HG03565 (cell line): Measurements from ENCODE around the gene CES4A.
"Not testable (repeated sequence)": the region's sequence is repeated elsewhere in the genome, so short reads cannot be mapped to it uniquely, and the experiment has no call there.

Experiments used
- ATAC-seq: cut with Tn5 transposase; IDR thresholded peaks from one replicate; pipeline ENCODE4 v1.9.1; 2021; ENCODE audit warnings: mild to moderate bottlenecking, moderate library complexity; ENCODE audit not compliant: unreplicated experiment

The CES4A gene

GRCh38 chr16:66983033-66983432, 5.4 kb upstream of the CES4A start:
- no peak for ATAC-seq

- no peak for ATAC-seq
Measured at GRCh38 chr16:66984892-66985311, 3.5 kb upstream of the CES4A start.

DNA sequence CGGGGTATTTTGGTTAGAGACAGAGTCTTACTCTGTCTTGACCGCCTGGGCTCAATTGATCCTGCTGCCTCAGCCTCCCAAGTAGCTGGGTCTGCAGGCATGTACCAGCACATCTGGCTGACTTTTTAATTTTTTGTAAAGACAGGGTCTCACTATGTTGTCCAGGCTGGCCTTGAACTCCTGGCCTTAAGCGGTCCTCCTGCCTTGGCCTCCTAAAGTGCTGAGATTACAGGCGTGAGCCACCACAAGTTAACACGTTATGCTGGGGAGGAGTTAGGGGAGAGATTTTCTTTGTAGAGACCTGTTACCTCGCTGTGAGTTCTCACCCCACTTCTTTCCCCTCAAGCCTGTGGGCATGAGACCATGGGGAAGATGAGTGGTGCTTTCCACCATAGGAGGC, 1.8 kb upstream of the CES4A start:
- ATAC-seq: no peak

DNA sequence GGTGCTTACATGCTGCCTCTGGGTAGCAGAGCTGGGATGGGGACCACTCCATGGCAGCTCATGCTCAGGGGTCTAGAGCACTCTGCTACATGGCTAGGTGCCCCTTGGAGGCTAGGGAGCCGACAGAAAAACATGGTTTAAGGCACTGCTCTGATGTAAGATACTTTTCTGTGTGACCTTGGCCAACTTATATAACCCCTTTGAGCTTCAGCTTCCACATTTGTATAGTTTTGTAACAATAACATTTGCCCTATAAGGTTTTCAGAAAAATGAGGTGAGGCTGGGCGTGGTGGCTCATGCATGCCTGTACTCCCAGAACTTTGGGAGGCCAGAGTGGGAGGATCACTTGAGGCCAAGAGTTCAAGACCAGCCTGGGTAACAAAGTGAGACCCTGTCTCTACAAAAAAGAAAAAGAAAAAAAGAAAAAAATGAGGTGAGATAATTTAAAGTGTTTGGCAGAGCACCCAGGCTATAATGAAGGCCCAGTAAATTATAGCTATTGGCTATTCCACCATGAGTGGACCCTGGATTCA, 3.2 kb downstream of the CES4A start:
- no peak for ATAC-seq

DNA sequence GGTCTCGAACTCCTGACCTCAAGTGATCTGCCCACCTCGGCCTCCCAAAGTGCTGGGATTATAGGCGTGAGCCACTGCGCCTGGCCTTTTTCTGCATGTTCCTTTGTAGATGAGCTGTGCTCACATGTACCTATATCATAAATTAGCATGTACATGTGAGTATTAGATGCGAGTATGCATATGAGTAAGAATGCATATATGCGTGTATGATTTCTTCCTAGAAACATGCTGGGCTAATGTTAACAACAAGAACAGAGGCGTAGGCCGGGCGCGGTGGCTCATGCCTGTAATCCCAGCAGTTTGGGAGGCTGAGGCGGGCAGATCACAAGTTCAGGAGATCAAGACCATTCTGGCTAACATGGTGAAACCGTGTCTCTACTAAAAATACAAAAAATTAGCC, 5.2 kb downstream of the CES4A start:
- ATAC-seq: not testable (repeated sequence)

GRCh38 chr16:66996324-66996982, 8.1 kb downstream of the CES4A start:
- no peak for ATAC-seq

- no peak for ATAC-seq
Measured at GRCh38 chr16:66996983-66997358, 8.6 kb downstream of the CES4A start.

- ATAC-seq: no peak
Measured at GRCh38 chr16:67000384-67001351, 12.3 kb downstream of the CES4A start.

DNA sequence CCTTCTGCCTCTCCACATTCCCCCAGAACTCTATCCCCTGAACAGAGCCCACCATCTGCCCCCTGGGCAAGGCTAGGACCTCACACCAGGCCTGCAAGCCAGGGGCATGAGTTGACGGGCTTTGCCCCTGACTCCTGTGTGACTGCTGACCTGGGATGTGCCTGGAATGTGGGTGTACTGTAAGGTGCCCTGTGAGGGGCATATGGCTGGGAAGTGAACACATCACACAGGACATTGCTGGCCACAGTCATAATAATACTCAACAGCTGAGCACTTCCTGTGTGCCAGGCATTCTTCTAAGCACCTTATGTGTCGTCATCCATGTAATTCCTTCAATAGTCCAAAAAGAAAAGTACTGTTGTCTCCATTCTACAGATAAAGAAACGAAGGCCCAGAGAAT, 13.3 kb downstream of the CES4A start:
- ATAC-seq: no peak

GRCh38 chr16:67006930-67007658, 18.7 kb downstream of the CES4A start:
- no peak for ATAC-seq

GRCh38 chr16:67009158-67009557, 20.8 kb downstream of the CES4A start:
- ATAC-seq: no peak

- no peak for ATAC-seq
Measured at GRCh38 chr16:67011274-67011673, 22.9 kb downstream of the CES4A start.

- no peak for ATAC-seq
Measured at GRCh38 chr16:67013233-67013822, 24.9 kb downstream of the CES4A start.

GRCh38 chr16:67013823-67014633, 25.6 kb downstream of the CES4A start:
- ATAC-seq: no peak

GRCh38 chr16:67014634-67015312, 26.4 kb downstream of the CES4A start:
- ATAC-seq: no peak

DNA sequence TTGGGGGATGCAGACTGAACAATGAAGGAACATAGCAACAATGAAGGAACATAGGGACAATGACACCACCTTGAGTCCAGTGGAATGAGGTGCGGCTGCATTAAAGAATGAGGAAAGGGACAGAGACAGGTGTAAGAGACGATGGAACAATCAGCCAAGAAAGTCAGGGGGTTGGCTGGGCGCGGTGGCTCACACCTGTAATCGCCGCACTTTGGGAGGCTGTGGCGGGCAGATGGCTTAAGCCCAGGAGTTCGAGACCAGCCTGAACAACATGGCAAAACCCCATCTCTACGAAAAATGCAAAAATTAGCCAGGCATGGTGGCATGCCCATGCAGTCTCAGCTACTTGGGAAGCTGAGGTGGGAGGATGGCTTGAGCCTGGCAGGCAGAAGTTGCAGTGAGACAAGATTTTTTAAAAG, 26.9 kb downstream of the CES4A start:
- no peak for ATAC-seq

- ATAC-seq: no peak
Measured at GRCh38 chr16:67016143-67016542, 27.8 kb downstream of the CES4A start.

- no peak for ATAC-seq
Measured at GRCh38 chr16:67016681-67017420, 28.5 kb downstream of the CES4A start.

GRCh38 chr16:67017421-67017750, 29.0 kb downstream of the CES4A start:
- no peak for ATAC-seq
